DMS114 treated with DMSO at 0.1 percent for 48 hours (cell line): Measurements from ENCODE around the gene POLR2I.
"Not testable (repeated sequence)": the region's sequence is repeated elsewhere in the genome, so short reads cannot be mapped to it uniquely, and the experiment has no call there.

Experiments used
- DNase-seq: peaks from one replicate; lab custom pipeline; 2025; ENCODE audit not compliant: unreplicated experiment; lab: John Stamatoyannopoulos, UW

Gene POLR2I

DNA sequence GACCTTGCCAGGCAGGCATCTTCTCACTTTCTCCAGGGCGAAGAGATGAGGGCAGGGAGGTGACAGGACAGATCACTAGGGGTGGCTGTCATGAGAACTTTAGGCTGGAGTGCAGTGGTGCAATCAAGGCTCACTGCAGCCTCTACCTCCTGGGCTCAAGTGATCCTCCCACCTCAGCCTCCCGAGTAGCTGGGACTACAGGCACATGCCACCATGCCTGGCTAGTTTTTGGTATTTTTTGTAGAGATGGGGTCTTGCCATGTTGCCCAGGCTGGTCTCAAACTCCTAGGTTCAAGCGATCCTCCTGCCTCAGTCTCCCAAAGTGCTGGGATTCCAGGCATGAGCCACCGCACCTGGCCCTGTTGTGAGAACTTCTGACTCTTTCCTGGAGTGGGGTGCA, 20.2 kb upstream of the POLR2I start:
- not testable (repeated sequence) for DNase-seq

DNA sequence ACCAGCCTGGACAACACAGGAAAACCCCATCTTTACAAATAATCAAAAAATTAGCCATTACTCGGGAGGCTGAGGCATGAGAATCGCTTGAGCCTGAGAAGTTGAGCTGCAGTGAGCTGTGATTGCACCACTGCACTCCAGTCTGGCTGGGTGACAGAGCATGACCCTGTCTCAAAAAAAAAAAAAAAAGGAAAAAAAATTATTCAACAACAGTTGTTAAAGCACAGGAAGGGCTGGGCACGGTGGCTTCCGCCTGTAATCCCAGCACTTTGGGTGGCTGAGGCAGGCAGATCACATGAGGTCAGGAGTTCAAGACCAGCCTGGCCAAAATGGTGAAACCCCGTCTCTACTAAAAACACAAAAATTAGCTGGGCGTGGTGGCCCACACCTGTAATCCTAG, 16.5 kb upstream of the POLR2I start:
- DNase-seq = not testable (repeated sequence)

DNA sequence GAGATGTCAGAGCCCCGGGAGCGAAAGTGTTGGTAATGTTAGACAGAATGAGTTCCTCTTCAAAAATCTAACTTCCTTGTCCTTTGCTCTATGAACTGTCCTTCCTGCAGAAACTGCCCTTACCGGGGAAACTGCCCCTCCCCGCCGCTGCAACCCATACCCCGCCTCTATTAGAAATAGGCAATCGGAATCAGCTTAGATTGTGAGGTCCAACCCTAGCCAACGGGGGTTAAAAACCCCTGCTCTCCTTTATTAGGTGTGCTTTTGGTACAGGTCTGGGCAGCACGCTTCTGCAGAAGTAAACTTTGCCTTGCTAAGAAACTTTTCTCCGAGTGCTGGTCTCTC, 13.7 kb upstream of the POLR2I start:
- DNase-seq = no peak

DNA sequence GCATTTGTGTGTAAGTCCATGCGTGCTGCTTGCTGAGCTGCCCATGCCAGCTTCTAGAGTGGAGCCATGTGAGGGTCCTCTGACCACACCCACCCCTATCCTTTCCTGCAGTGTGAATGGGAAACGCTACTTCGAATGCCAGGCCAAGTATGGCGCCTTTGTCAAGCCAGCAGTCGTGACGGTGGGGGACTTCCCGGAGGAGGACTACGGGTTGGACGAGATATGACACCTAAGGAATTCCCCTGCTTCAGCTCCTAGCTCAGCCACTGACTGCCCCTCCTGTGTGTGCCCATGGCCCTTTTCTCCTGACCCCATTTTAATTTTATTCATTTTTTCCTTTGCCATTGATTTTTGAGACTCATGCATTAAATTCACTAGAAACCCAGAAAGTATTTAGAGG, 10.9 kb upstream of the POLR2I start:
- DNase-seq = no peak

DNA sequence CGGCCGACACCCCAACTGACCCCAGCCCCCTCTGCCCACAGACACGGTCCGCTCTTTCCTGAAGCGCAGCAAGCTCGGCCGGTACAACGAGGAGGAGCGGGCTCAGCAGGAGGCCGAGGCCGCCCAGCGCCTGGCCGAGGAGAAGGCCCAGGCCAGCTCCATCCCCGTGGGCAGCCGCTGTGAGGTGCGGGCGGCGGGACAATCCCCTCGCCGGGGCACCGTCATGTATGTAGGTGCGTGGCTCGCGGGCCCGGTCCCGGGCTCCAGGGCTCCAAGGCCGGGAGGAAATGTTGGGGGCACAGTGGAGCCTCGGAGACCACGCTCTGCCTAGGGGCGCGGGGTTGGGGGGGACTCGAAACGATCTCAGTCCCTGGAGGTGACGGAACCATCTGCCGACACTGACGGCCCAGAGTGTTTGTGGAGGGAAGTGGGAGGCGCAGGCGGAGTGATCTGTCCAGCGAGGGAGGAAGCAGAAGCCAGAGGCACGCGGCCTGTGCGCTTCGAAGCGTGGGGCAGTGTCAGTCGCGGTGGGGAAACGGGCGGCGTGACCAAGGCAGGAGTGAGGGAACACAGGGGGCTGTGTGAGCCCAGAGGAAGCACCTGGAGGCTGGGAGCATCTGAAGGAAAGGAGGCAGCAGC, 6.9 kb upstream of the POLR2I start:
- DNase-seq = no peak

DNA sequence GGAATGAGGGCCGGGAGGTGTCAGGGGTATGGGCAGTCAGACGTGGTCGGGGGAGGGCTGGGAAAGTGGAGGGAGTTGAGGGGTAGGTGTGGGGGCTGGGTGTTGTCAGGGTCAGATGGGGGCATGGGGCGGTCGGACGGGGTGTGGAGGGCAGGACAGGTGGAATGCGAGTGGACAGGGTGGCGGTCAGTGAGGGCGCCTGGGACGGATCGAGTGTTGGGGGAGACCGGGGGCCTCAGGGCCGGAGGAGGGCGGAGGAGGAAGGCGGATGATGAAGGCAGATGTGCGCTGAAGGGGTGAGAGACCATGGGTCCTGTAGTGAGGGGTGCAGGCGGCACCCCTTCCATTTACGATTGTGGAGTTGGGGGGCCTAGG, 6.3 kb upstream of the POLR2I start:
- no peak for DNase-seq

DNA sequence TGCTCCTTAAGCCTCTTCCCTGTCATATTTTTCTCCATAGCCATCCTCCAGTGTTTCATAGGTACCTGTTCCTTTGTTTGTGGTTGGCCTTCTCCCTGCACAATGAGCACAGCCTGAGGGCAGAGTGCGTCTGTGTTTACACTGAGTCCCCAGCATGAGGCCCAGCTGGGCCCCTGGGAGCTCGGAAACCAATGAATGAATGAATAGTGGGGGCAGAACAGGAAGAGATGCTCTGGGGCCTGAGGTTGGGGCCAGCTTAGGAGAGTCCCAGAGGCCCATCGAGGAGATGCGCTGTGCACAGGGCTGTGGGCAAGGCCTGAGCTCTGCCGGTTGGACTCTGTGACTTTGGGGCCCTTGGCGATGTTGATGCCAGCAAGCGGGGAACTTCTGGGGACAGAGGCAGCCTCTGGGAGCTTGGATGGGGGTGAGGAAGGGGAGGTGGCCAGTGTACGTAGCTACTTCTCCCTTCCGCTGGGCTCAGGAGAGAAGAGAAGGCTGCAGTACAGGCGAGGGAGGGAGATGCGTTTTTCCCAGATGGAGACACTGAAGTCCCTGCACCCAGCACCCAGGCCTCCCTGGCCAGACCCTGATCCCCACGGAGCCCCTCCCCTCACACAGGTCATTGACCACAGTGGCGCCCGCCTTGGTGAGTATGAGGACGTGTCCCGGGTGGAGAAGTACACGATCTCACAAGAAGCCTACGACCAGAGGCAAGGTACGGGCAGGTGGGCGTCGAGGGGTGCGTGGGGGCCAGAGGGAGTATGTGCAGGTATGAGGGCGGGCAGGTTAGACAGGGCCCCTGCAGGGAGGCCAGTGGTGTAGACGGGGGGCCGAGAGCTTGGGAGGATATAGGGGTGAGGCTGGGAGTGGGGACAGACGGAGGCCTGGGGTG, 5.7 kb upstream of the POLR2I start:
- no peak for DNase-seq

DNA sequence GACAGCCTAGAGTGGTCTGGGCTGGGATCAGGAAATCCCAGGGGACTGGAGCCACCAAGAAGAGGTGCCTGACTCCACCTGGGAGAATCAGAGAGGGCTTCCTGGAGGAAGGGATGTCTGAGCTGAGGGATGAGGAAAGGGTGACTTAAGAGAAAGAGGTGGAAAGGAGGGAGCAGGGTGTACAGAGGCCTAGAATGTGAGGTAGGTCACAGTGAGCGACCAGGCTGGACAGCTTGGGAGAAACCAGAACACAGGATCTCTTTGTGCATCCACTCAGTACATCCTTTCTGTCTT, 1.6 kb upstream of the POLR2I start:
- DNase-seq = no peak

DNA sequence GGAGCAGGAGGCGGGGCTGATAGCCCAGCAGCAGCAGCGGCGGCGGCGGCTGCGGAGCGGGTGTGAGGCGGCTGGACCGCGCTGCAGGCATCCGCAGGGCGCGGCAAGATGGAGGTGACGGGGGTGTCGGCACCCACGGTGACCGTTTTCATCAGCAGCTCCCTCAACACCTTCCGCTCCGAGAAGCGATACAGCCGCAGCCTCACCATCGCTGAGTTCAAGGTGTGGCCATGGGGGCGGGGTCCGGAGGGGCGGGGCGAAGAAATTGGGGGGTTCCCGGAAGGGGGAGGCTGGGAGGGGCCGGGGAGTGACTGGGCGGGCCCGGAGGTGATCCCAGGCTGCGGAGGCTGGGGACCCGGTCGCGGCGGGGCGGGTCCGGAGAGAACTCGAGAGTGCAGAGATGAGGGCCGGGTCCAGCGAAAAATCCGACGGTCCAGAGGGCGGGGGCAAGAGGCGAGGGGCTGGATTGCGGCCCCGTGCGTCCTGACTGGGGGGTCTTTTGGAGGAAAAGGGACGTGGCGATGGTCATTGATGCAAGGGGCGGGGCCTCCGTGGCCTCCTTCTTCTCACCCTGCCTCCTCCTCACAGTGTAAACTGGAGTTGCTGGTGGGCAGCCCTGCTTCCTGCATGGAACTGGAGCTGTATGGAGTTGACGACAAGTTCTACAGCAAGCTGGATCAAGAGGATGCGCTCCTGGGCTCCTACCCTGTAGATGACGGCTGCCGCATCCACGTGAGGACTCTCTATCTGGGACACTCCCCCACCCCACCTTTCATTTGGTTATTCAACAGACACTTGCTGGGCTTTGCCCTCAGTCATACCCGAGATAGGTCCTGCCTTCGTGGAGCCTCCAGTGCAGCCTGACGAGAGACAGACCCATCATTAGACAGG, 1.0 kb upstream of the POLR2I start, which contains the start of gene TBCB:
Gene TBCB (plus strand): TSS at position 16 of the 891 bp plus-strand sequence. CDS start 93 bp downstream, at position 109.
- no peak for DNase-seq

DNA sequence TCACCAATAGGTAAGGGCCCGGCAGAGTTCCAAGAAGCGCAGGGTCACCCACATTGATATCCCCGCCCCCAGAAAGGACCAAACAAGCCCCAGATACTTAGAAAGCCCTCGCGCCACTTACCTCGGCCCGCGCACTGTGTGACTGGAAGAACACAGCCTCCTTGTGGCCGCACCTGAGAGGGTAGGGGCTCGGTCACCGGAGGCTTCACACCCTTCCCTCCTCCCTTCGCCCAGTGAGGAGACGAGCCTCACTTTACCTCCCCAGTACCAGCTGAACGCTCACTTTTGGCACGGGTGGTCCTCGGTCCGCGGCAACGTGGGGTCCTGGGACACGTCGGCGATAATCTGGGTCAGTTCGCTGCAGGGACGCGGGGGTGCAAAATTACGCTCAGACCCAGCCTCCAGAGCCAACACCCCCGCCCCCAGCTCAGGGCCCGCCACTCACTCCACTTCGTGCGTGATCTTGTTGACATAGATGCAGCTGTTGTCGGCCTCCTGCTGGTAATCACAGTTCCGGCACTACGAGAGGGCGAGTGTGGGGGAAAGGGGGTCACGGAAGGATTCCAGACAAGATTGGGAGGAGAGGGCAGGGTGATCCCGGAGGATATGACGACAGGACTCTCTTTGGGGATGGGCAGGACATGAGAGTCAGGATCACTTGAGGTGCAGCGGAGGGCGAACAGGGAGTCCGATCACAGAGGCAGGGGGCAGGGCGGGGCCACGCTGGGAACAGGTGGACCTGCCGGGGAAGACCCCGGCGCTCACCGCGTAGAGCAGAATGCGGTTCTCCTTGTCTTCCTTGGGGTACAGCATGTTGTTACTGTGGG, 568 bp downstream of the POLR2I start:
- no peak for DNase-seq

DNA sequence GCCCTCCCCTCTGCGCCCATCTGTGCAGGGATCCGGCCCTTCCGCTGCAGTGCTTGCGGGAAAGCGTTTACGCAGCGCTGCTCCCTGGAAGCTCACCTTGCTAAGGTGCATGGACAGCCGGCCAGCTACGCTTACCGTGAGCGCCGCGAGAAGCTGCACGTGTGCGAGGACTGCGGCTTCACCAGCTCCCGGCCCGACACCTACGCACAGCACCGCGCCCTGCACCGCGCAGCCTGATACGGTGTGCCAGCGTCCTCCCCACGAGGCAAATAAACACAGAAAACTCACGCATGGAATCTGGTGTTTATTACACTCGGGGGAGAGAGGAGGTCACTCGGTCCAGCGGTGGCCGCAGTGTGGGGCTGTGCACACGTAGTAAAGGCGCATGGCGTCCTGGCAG, 1.2 kb downstream of the POLR2I start:
- DNase-seq = no peak

DNA sequence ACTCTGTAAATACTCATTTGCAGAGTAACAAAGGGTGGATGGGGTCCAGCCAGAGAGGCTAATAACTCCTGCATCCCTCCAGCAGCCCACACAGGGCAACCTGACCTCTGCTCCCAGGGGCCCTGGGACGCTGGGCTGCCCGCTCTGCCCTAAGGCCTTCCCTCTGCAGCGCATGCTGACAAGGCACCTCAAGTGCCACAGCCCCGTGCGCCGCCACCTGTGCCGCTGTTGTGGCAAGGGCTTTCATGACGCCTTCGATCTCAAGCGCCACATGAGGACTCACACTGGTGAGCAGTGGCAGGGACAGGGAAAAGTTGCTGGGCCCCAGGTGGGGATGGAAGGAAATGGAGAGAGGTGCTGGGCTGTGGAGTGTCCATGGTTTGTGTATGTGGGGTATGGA, 2.0 kb downstream of the POLR2I start:
- no peak for DNase-seq

DNA sequence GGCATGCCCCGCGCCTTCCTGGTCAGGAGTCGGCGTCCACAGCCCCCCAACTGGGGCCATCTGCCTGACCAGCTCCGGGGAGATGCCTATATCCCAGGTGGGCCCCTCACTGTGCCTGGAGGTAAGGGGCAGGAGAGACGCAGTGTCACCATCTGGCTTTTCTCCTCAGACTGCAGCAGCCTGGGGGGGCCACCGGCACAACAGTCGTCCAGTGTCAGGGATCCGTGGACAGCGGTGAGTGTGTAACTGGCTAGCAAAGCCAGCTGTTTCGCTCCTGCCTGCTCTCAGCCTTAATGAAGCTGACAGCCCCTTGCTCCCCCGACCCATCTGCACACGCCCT, 3.5 kb downstream of the POLR2I start:
- no peak for DNase-seq

DNA sequence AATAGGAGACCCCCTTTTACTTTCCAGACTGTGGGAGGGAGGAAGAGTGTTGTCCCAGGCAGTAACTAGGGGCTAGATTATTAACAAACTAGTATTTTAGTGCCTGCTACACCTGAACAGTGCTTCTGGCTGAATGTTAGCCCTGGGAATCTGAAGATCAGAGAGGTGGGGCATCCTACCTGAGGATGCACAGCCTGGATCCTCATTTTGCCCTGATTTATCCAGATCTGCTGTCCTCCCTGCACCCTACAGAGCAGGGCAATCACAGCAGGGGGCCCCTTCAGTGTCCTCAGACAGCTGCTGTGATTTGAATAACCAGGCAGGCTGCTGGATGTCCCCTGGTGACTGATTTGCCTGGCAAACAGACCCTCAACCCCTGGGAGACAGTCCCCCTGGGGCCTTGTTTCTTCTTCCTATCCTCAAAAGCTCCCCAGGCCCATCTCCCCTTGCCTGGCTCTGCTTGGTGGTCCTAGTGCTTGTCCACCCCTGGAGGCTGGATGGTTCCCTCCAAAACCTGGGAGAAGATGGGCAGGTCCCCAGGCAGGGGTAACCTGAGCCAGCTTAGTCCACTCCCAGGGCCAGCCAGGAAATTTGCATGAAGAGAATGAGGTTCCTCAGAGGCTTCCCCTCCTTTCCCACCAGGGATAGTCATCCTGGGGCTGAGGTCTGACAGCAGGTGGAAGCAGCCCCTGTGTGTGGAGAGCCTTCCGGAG, 4.0 kb downstream of the POLR2I start, which contains the start of gene OVOL3:
Gene OVOL3 (plus strand): TSS at position 657 of the 713 bp plus-strand sequence. CDS start 60 bp downstream, outside the sequence.
- no peak for DNase-seq

DNA sequence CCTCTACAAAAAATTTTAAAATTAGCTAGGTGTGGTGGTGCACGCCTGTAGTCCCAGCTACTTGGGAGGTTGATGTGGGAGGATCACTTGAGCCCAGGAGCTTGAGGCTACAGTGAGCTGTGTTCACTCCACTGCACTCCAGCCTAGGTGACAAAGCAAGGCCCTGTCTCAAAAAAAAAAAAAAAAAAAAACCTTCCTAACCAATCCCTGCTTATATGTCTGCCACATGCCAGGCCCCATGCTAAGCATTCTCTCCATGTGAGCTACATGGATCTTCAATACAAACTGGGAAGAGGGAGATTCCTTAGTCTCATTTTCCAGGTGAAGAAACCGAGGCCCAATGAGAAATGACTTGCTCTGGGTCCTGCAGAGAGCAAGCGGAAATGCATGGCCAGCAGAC, 6.0 kb downstream of the POLR2I start:
- DNase-seq = no peak

DNA sequence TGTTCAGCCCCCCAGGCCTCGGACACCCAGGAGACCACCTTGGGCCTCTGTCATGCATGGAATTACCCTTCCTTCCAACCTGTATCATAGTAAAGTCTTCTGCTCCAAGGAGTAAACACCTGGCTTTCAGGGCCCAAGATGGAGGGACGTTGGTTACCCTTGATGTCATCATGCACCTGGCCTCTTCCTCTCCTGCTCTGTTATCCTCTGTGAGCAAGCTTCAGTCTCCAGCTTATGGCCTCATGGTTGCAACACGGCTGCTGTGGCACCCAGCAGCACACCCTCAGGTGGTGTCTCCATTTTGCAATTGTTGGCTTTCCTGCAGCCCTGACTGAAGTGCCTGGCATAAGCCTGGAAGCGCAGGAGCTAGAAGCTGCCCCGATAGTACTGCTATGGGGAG, 7.7 kb downstream of the POLR2I start:
- no peak for DNase-seq

DNA sequence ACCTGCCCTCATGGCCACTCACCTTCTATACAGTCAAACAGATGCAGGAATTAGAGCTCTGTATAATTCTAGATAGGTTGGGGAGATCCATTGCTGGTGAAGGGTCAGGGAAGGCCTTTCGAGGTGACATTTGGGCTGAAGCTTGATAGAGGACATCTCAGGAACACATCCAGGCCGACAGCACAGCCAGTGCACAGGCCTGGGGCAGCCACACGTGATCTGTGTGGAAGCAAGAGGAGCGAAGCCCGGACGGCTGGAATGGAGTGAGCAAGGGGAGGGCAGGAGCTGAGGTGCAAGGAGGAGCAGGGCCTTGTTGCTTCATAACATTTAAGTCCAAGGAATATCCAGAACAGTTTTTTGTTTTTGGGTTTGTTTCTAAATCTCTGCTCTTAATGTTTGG, 8.2 kb downstream of the POLR2I start:
- no peak for DNase-seq

DNA sequence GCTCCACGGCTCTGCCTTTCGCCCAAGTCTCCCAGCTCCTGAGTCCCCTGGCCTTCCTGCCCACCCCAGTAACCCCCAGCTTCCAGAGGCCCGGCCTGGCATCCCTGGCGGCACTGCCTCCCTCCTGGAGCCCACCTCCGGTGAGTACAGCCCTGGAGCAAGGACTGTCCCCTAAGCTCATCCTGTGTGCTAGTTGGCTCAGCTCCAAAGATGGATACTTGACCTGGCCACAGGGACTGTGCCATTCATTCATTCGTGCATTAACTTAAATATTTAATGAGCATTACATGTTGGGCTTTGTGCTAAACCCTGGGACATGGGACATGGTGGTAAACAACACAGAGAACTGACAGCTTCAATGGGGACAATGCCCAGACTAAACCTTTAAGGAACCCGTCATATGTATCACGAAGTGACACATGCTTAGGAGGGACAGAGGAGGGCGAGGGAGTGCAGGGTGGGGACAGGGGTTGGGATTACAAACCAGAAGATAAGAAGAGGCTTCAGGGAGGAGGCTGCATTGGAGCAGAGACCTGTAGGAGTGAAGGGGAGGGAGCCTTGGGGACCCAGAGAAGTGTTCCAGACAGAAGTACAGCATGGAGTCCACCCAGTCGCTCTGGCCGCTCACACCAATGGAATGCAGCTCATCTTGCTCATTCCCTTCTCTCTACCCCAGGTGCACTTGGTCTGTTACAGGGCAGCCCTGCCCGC, 10.7 kb downstream of the POLR2I start:
- no peak for DNase-seq

DNA sequence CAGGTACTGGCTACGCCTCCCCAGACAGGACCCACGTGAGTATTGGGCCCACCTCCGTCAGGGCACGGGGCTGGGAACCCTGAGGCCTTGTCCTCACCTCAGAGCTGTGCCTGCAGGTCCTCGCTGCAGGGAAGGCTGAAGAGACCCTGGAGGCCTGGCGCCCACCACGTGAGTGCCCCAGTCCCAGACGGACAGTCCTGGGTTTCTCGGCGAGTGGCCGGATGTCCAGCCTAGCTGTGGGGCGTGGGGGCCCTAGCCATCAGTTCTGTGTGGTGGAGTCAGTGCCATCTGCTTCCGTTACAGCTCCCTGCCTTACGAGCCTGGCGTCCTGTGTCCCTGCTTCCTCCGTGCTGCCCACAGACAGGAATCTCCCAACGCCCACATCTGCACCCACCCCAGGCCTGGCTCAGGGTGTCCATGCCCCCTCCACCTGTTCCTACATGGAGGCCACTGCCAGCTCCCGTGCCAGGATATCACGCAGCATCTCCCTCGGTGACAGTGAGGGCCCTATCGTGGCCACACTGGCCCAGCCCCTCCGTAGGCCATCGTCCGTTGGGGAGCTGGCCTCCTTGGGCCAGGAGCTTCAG, 11.5 kb downstream of the POLR2I start:
- no peak for DNase-seq
